ENCODE results near the gene BNIP3. TPM values are rescaled to one million over a fixed set of nuclear protein-coding genes. Genes with fewer than 3 reads are reported as not detected.

The BNIP3 gene
- total and polyA plus RNA-seq, 2 of the 8 experiments (the other 6 are each of a cell fraction or from before 2014, with no cell fraction given) = 25.8 to 58.9 TPM

GRCh38 chr10:131997366-131998049 is 15.8 kb upstream of the BNIP3 start:
- Histone ChIP-seq H4K8ac (ENCODE audit: extremely low read depth, insufficient read depth, low read length) (no peak overlapping the region), H2BK120ac (replicated peaks; ENCODE audit: low read depth, low read length) (no peak overlapping the region), H3K23me2 (ENCODE audit: low read depth, low read length) (no peaks in the 10 kb centered on the region), H2BK20ac (ENCODE audit: low read length) (0 out of 2 replicates have a peak overlapping the region, but pooled peaks have one; percentile 72), H3K18ac (ENCODE audit: extremely low read depth, low read length) (no peak overlapping the region; the same call in 1 of the 2 replicates), H3K27me3 (replicated peaks in 1 of 4; ENCODE audit: control insufficient read depth in 3 of 4, extremely low read depth in 1 of 4, insufficient read depth in 3 of 4, low read length in 3 of 4) (no peaks in the 10 kb centered on the region), H3K56ac (replicated peaks; ENCODE audit: insufficient read length, low read depth, low read length) (no peak overlapping the region), H3K79me2 (ENCODE audit: control insufficient read depth in 1 of 2, insufficient read depth in 2 of 2, low read length in 2 of 2) (no peaks in the 10 kb centered on the region), H3K79me1 (ENCODE audit: low read depth, low read length) (no peaks in the 10 kb centered on the region), H4K5ac (ENCODE audit: insufficient read length, low read depth, low read length) (no peak overlapping the region), H3K14ac (ENCODE audit: insufficient read length) (no peak overlapping the region), H2AK5ac (ENCODE audit: low read depth, low read length) (no peak overlapping the region), H2BK12ac (ENCODE audit: low read depth, low read length) (peak overlapping the region; percentile 3), H3K4ac (replicated peaks; ENCODE audit: insufficient read length, low read depth, low read length) (peak overlapping the region; percentile 29), H3K27ac (ENCODE audit: low read depth, low read length) (no peak overlapping the region), H3K4me2 (ENCODE audit: insufficient read depth in 1 of 2, low read depth in 2 of 2, low read length in 2 of 2) (0 out of 4 replicates have a peak overlapping the region, but pooled peaks have one; percentile 12 to 24), H3K9ac (replicated peaks in 1 of 4; ENCODE audit: extremely low read depth in 1 of 4, low read depth in 3 of 4, low read length in 3 of 4) (no peak overlapping the region), H3K9me3 (ENCODE audit: insufficient read depth in 2 of 2, low read depth in 1 of 2, low read length in 1 of 2) (no peaks in the 10 kb centered on the region), H3K4me1 (replicated peaks in 1 of 4; ENCODE audit: control insufficient read depth in 3 of 4, insufficient read depth in 4 of 4, low read length in 3 of 4) (peaks cover 6 to 17% (median 10%) of the 10 kb centered on the region in 4 experiments; a peak in 5 of 7 replicates), H4K20me1 (replicated peaks in 1 of 2; ENCODE audit: control insufficient read depth in 1 of 2, insufficient read depth in 2 of 2, low read length in 2 of 2) (no peaks in the 10 kb centered on the region), H2BK15ac (ENCODE audit: low read length) (no peak overlapping the region), H2BK5ac (ENCODE audit: low read depth, low read length) (no peak overlapping the region), H3K36me3 (ENCODE audit: control insufficient read depth in 2 of 4, insufficient read depth in 4 of 4, low read length in 3 of 4) (no peaks in the 10 kb centered on the region), H3K4me3 (ENCODE audit: extremely low read depth in 1 of 4, insufficient read depth in 2 of 4, low read depth in 3 of 4, low read length in 4 of 4) (peak overlapping the region in 1 of 4 experiments; percentile 10; a peak in 1 of 8 replicates), H2AFZ (ENCODE audit: low read length) (0 out of 2 replicates have a peak overlapping the region, but pooled peaks have one; percentile 13), H3K23ac (ENCODE audit: insufficient read length) (no peak overlapping the region), H4K91ac (replicated peaks; ENCODE audit: insufficient read length, low read length) (no peak overlapping the region)
- peak in 1 of 2 experiments; percentile 55 for DNase-seq (ENCODE audit: low read depth in 1 of 2, low spot score in 2 of 2)
- ChIA-PET CTCF (ENCODE audit: partially characterized antibody) (interaction anchor here (1.1 to 7.7 kb wide), 4 partner anchors 11 to 55 kb away, joined by 3 to 86 read pairs (median 4); no protein-coding TSS in a partner anchor), POLR2A (ENCODE audit: partially characterized antibody) (interaction anchor here (0.9 to 1.8 kb wide), 6 partner anchors 9 to 69 kb away, joined by 3 to 5 read pairs (median 3); partner anchors contain the start of genes BNIP3 and JAKMIP3)
- WGBS, 2 experiments (ENCODE audit: extremely low coverage in 1 of 2, insufficient coverage in 1 of 2, insufficient read length in 1 of 2, insufficient replicate concordance in 2 of 2, low coverage in 1 of 2, low lambda C conversion rate in 2 of 2, missing lambda C conversion rate in 1 of 2) = 65% methylated on average over 13 of the region's 13 CpGs; no CpG with 5 or more reads in 1 of the 2 experiments
- FAIRE-seq = no peak
- TF ChIP-seq CEBPB (IDR thresholded peaks at IDR 0.05; ENCODE audit: low read depth, low read length) (peak; percentile 77), RXRA (IDR thresholded peaks at IDR 0.05; ENCODE audit: insufficient read depth, low read depth, low read length) (no peak), BACH1 (IDR thresholded peaks at IDR 0.05; ENCODE audit: low read length) (no peak), ASH2L (IDR thresholded peaks at IDR 0.05; ENCODE audit: low read length) (peak; percentile 42), TEAD4 (IDR thresholded peaks at IDR 0.05; ENCODE audit: low read depth, low read length) (peak; percentile 54; the same call in 1 of the 2 replicates)
